IPS-20b (cell line): ENCODE results near the gene EVA1B.
A peak's percentile ranks its signal among the peaks of the same experiment; 100 is the strongest.

Experiments
- H3K27ac ChIP-seq: one replicate; pipeline ENCODE4 v1.5.1; 2013; ENCODE audit warnings: low read length
- H3K27me3 ChIP-seq: 2 replicates; pipeline ENCODE4 v1.6.1; 2013; ENCODE audit warnings: mild to moderate bottlenecking, low read length, inconsistent platforms; ENCODE audit not compliant: insufficient read depth
- H3K36me3 ChIP-seq: 2 replicates; pipeline ENCODE4 v1.6.1; 2013; ENCODE audit warnings: low read depth, mild to moderate bottlenecking, inconsistent platforms, low read length, moderate library complexity; ENCODE audit not compliant: insufficient read depth
- H3K4me1 ChIP-seq: 2 replicates; pipeline ENCODE4 v1.6.1; 2013; ENCODE audit warnings: mild to moderate bottlenecking, control low read depth, inconsistent platforms, low read length, moderate library complexity; ENCODE audit not compliant: insufficient read depth
- H3K4me3 ChIP-seq: 2 replicates; pipeline ENCODE4 v1.5.1; 2013; ENCODE audit warnings: mild to moderate bottlenecking, low read length, inconsistent platforms
- H3K9ac ChIP-seq: 2 replicates; pipeline ENCODE4 v1.6.1; 2013; ENCODE audit warnings: low read depth, mild to moderate bottlenecking, inconsistent platforms, low read length, moderate library complexity
- H3K9me3 ChIP-seq: 2 replicates; pipeline ENCODE4 v1.6.1; 2013; ENCODE audit warnings: mild to moderate bottlenecking, low read depth, low read length, inconsistent platforms; ENCODE audit not compliant: insufficient read depth

EVA1B gene, protein sequence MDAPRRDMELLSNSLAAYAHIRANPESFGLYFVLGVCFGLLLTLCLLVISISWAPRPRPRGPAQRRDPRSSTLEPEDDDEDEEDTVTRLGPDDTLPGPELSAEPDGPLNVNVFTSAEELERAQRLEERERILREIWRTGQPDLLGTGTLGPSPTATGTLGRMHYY

DNA sequence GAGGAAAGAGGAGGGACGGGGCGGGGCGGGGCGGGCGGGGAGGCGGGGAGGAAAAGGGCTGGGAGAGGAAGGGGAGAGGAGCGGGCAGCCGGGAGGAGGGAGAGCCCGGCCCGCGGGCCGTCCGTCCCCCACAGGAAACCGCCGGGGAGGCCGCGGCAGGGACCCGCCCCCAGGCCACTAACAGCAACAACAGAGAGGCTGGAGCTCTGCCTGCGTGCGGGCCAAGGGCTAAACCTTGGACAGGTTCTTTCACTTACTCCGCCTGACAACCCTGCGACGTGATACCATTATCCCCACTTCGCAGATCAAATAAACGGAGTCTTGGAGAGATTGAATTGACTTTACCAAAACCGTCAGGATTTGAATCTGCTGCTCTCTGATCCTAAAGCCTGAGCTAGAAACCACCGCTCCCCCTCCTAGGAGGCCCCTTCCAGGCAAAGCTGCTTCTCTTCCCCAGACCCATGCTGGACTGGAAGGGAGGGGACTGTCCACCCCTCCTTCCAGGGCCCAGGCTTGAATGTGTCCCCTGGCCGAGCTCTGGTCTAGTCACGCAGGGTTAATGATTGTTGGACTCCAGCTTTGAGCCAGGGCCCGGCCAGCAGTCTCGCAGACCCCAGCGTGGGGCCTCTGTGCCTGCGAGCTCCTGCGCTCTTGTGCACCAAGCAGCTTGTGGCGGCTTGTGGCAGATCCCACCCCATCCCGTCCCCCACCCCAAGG is at the start of gene EVA1B:
Gene EVA1B (minus strand): TSS at position 10 of the 717 bp plus-strand sequence. CDS start 608 bp downstream, outside the sequence.
- Histone ChIP-seq H3K27ac (no peak within 1 kb of the TSS), H3K36me3 (no peaks in the 10 kb centered on the region), H3K4me3 (peak within 1 kb of the TSS; percentile 74), H3K4me1 (peaks cover 12% of the 10 kb centered on the region), H3K9ac (peak within 1 kb of the TSS; percentile 41; the same call in 1 of the 2 replicates), H3K9me3 (no peaks in the 10 kb centered on the region), H3K27me3 (peaks cover 55% of the 10 kb centered on the region)

DNA sequence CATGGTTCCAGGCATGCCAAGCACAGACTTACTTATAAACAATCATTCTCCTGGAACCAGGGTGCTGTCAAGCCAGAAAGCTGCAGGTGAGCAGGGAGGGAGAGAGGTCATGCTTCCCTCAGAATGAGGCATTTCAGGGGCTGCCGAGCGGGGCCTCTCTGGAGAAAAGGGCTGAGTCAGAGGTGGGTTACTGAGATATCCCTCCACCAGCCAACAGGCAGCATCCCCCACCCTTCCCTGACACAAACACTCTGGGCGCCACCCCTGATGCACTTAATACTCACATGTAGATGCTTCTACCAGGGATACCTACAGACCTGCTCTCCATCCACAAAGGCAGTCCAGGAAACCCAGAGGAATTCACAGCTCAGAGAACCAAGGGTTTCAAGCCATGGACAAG is 49.2 kb upstream of the EVA1B start:
- H3K36me3 ChIP-seq, result peaks cover 2% of the 10 kb centered on the region; the same call in 1 of the 2 replicates
- no peaks in the 10 kb centered on the region for H3K9me3 ChIP-seq
- H3K27me3 ChIP-seq, result no peaks in the 10 kb centered on the region
- peaks cover 23% of the 10 kb centered on the region for H3K4me1 ChIP-seq
- peak overlapping the region; percentile 66 for H3K27ac ChIP-seq
- H3K4me3 ChIP-seq, result no peak overlapping the region
- H3K9ac ChIP-seq, result peak overlapping the region; percentile 72; the same call in 1 of the 2 replicates

DNA sequence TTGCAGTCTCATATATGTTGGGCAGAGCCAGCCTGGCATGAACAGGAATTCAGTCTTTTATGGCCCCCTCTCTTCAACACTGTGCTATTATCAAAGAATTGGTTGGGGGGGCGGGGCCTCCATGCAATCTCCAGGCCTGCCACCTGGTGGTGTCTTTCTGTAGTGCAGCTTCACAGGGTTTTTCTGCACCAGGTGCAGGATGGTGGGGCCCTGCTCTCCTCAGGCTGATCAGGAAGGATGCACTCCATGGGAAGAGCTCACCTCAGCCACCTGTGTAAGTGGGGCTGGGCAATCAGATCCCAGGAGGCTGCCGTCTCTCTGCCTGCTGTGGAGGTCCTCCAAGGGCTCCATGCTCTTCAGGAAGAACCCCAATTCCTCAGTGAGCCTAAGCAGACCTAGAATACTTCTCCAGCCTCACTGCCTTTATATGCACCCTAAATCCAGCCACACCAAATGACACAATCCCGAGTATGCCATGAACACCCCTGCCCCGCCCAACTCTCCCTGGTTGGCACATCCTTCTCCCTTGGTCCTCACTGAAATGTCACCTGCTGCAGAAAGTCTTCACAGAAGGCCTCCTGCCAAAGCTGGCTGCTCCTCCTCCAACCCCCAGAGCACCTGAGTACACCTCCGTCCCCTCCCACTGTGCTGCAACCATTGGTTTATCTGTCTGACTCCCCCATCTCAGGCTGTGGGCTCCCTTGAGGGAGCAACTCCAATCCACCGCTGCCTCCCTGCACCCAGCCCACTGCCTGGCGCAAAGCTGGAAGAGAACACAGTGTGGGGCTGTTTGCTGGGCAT is 45.8 kb upstream of the EVA1B start:
- Histone ChIP-seq H3K27ac (no peak overlapping the region), H3K9ac (no peak overlapping the region), H3K36me3 (peaks cover 9% of the 10 kb centered on the region; the same call in 1 of the 2 replicates), H3K27me3 (no peaks in the 10 kb centered on the region), H3K9me3 (no peaks in the 10 kb centered on the region), H3K4me3 (no peak overlapping the region), H3K4me1 (peaks cover 23% of the 10 kb centered on the region)

DNA sequence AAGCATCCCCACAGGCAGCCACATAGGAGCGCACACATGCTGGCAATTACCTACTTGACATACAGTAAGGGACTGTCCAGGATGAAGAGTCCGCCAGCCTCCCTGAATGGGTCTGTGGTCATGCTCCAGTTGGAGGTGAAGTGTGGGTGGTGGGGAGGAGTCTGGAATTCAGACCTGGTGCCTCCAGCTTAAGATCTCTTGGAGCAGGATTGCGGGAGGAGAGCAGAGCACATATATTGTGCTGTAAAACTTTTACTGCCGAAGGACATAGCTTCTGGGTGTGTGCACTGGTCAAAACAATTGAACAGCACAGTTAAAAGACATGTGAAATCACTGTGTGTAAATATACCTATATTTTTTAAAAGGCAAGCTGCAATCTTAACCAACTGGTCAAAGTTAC is 44.4 kb upstream of the EVA1B start:
- H3K27me3 ChIP-seq, result no peaks in the 10 kb centered on the region
- H3K4me3 ChIP-seq, result no peak overlapping the region
- no peaks in the 10 kb centered on the region for H3K9me3 ChIP-seq
- peaks cover 9% of the 10 kb centered on the region; the same call in 1 of the 2 replicates for H3K36me3 ChIP-seq
- peaks cover 10% of the 10 kb centered on the region for H3K4me1 ChIP-seq
- H3K27ac ChIP-seq, result no peak overlapping the region
- H3K9ac ChIP-seq, result no peak overlapping the region

DNA sequence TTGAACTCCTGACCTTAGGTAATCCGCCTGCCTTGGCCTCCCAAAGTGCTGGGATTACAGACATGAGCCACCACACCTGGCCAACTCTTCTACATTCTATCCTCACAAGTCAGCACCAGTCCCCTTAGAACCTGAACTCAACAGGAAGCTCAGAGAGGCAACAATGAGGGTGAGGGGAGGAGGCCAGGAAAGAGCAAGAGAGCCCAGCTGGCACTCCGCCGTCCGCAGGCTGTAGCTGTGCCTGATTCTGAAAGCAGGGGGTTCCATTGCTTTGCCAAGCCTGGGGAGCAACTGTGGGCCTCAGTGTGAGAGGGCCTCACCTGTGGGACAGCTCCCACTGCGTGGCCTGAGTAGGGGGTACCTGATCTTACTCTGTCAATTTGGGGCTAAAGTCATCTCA is 43.6 kb upstream of the EVA1B start:
- peaks cover 5% of the 10 kb centered on the region; the same call in 1 of the 2 replicates for H3K4me1 ChIP-seq
- H3K27me3 ChIP-seq, result no peaks in the 10 kb centered on the region
- H3K36me3 ChIP-seq, result peaks cover 13% of the 10 kb centered on the region; the same call in 1 of the 2 replicates
- no peaks in the 10 kb centered on the region for H3K9me3 ChIP-seq
- H3K9ac ChIP-seq, result no peak overlapping the region
- H3K27ac ChIP-seq, result no peak overlapping the region
- no peak overlapping the region for H3K4me3 ChIP-seq

DNA sequence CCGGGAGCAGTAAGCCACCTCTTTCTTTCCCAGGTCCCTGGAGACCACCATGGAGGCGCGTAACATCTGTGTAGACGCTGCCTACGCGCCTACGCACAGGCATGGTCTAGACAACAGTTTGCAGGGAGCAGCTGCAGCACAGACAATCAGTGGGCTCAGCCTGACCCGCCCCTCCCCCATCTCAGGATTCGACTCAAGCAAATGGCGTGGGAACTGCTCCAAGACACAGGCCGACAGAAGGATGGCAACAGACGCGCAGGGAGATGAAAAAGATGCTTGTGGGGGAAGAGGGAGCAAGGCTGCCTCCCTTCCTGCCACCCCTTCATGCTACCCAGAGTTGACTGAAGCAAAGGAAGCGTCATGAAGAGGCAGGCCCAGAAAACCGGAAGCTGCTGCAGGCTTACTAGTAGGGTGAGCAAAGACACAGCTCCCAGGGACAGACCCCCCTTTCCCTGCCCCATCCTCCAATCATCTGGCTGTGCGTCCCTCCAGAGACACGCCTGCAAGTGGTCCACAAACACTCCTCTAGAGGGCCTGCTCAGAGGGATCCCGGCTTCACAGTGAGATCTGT is 42.7 kb upstream of the EVA1B start:
- no peaks in the 10 kb centered on the region for H3K9me3 ChIP-seq
- H3K4me3 ChIP-seq, result no peak overlapping the region
- H3K36me3 ChIP-seq, result peaks cover 13% of the 10 kb centered on the region; the same call in 1 of the 2 replicates
- H3K4me1 ChIP-seq, result peaks cover 5% of the 10 kb centered on the region; the same call in 1 of the 2 replicates
- 0 out of 2 replicates have a peak overlapping the region, but pooled peaks have one; percentile 25 for H3K9ac ChIP-seq
- no peak overlapping the region for H3K27ac ChIP-seq
- no peaks in the 10 kb centered on the region for H3K27me3 ChIP-seq

DNA sequence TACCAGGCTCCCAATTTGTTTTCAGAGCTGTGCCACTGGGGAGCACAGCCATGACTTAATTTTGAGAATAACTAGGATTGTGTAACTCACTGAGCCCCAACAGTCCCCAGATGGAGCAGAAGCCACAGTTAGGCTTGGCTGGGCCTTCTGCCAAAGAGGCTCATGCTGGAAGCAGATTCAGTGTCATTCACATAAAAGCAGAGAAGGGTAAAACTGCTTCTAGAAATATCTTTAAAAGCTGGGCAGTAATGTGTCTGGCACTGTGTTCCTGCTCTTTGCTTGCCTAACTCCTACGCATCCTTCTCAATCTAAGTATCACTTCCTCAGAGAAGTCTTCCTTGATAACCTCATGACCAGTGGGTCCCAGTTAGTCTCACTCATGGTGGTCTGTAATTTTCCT is 41.9 kb upstream of the EVA1B start:
- Histone ChIP-seq H3K9me3 (no peaks in the 10 kb centered on the region), H3K27me3 (no peaks in the 10 kb centered on the region), H3K36me3 (peaks cover 13% of the 10 kb centered on the region; the same call in 1 of the 2 replicates), H3K9ac (no peak overlapping the region), H3K4me3 (no peak overlapping the region), H3K27ac (no peak overlapping the region), H3K4me1 (peaks cover 5% of the 10 kb centered on the region; the same call in 1 of the 2 replicates)

DNA sequence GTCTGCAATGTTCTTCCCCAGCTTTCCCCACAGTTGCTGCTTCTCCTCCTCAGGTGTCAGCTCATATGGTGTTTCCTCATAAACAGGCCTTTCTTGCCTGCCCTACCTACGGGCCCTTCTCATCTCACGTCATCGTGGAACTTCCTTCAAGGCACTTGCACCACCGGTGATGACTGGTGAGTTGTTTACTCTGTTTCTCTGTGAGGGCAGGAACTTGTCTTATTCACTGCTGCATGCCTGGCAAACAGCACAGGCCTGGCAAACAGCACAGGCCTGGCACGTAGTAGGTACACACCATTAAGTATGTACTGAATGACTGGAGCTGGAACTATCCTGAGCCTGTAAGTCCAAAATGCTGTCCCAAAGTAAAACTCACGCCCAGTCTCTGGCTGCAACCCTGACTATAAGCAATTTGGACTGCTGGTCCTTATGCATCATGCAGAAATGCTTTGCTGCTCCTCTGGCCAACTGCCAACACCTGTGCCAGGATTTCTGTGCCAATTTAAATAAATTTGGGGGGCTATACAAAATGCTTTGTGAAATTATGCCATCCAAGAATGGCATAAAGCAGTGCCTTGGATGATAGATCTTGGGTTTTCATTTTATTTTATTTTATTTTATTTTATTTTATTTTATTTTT is 36.6 kb upstream of the EVA1B start:
- Histone ChIP-seq H3K9ac (no peak overlapping the region), H3K4me1 (no peaks in the 10 kb centered on the region), H3K36me3 (peaks cover 34% of the 10 kb centered on the region), H3K4me3 (no peak overlapping the region), H3K27me3 (no peaks in the 10 kb centered on the region), H3K27ac (no peak overlapping the region), H3K9me3 (no peaks in the 10 kb centered on the region)

DNA sequence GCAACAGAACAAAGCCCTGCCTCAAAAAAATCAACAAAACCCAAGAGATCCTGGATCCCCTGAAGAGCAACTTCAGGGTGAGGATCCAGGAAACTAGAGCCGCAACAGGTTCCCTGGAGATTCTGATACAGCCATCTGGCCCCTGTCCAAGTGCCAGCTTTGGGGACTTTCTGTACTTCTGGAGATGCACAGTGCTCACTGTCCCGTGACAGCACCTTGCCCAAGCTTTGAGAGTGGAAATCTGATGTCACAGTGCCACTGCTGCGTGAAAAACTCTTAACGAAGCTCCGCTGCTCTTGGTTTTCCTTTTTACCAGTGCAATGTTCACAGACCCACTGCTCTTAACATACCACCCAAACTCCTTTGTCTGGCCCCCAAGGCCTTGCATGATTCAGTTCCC is 35.9 kb upstream of the EVA1B start:
- no peak overlapping the region for H3K9ac ChIP-seq
- no peaks in the 10 kb centered on the region for H3K4me1 ChIP-seq
- H3K27me3 ChIP-seq, result no peaks in the 10 kb centered on the region
- no peak overlapping the region for H3K4me3 ChIP-seq
- H3K27ac ChIP-seq, result no peak overlapping the region
- peaks cover 40% of the 10 kb centered on the region for H3K36me3 ChIP-seq
- no peaks in the 10 kb centered on the region for H3K9me3 ChIP-seq

DNA sequence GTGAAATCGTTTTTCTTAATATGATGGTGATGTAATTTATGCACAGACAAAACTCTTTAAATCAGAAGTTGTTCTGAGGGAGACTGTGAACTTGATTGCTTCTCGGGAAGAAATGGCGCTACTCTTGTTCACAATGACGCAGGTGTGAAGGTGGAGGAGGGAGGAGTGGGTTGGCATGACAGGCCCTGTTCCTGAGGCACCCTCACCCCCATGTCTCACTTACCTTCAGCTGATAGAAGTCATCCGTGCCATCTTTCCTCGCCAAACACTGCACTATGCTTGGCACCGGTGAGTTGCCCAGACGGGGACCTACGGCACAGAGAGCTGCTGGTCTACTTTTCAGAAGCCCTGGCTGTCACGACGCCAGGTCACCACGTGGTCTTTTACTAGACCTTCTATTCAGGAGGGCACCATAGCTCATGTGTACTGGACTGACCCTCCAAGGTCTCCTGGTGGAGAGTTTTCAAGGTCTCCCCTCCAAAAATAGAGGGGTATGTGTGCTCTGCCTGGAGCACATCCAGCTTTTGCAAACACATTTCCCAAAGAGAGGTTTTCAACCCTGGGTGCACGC is 35.2 kb upstream of the EVA1B start:
- H3K9ac ChIP-seq, result no peak overlapping the region; the same call in 1 of the 2 replicates
- H3K9me3 ChIP-seq, result no peaks in the 10 kb centered on the region
- peaks cover 46% of the 10 kb centered on the region for H3K36me3 ChIP-seq
- no peaks in the 10 kb centered on the region for H3K27me3 ChIP-seq
- H3K27ac ChIP-seq, result no peak overlapping the region
- no peaks in the 10 kb centered on the region for H3K4me1 ChIP-seq
- H3K4me3 ChIP-seq, result no peak overlapping the region

DNA sequence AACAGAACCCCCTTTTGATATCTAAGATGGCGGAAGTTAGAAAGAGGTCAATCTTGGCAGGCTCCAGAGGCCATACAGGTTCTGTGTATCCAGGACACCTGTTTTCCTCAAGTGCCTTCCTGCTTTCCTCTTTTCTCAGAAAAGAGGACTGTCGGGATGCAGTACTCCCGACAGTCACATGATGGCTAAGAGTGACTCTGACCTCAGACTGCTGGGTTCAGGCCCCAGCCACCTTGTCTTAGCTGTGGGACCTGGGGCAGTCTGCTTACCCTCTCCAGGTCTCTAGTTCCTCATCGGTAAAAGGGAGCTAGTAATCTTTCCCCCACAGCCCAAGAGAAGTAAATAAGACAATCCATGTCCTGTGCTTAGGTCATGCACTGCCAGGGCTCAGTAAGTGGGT is 32.4 kb upstream of the EVA1B start:
- no peak overlapping the region for H3K9ac ChIP-seq
- H3K27ac ChIP-seq, result no peak overlapping the region
- H3K27me3 ChIP-seq, result no peaks in the 10 kb centered on the region
- H3K4me3 ChIP-seq, result no peak overlapping the region
- H3K4me1 ChIP-seq, result peaks cover 7% of the 10 kb centered on the region; the same call in 1 of the 2 replicates
- H3K9me3 ChIP-seq, result no peaks in the 10 kb centered on the region
- H3K36me3 ChIP-seq, result peaks cover 42% of the 10 kb centered on the region
